Spinal cord (tissue), 10 donors: ENCODE data around the gene ARHGEF17. TPM values are rescaled to one million over a fixed set of nuclear protein-coding genes. Genes with fewer than 3 reads are reported as not detected.

ENCODE experiments used
- DNase-seq, 6 donors: peaks; one replicate each; pipeline versions ENCODE4 v3.0.0 to v3.0.0-alpha.2; 2013 to 2015; ENCODE audit warnings: low spot score in 6 of 6, low read depth in 4 of 6
- H3K27ac ChIP-seq: one replicate; pipeline ENCODE4 v1.5.1; 2013; ENCODE audit warnings: low read depth, low read length, control low read depth
- H3K27me3 ChIP-seq: one replicate; pipeline ENCODE4 v1.6.1; 2013; ENCODE audit warnings: low read length; ENCODE audit not compliant: control insufficient read depth, insufficient read depth
- H3K36me3 ChIP-seq: one replicate; pipeline ENCODE4 v1.6.1; 2013; ENCODE audit warnings: low read length; ENCODE audit not compliant: control insufficient read depth, insufficient read depth
- H3K4me1 ChIP-seq: one replicate; pipeline ENCODE4 v1.6.1; 2013; ENCODE audit warnings: low read length; ENCODE audit not compliant: control insufficient read depth, insufficient read depth
- H3K4me3 ChIP-seq: one replicate; pipeline ENCODE4 v1.5.1; 2013; ENCODE audit warnings: low read depth, low read length, control low read depth
- H3K9me3 ChIP-seq: one replicate; pipeline ENCODE4 v1.6.1; 2013; ENCODE audit warnings: low read length; ENCODE audit not compliant: control insufficient read depth, insufficient read depth
- WGBS: methylation state at CpG from one replicate; pipeline ENCODE4 v1.1.5; 2013; ENCODE audit warnings: missing lambda C conversion rate; ENCODE audit not compliant: insufficient coverage; 5-methylcytosine and 5-hydroxymethylcytosine counted together
- polyA plus RNA-seq, 2 donors: library from polyadenylated mRNA; unstranded; fragments of 120-200 nt; gene quantifications; one replicate each; pipeline ENCODE4 v1.2.1, GENCODE V29; 2013; ENCODE audit not compliant: insufficient read length in 2 of 2
- total RNA-seq, 2 donors: library from RNA; depleted of rRNA in 1 of 2; stranded (reverse); fragments of 120-200 nt in 1 of 2; fragments of >200 nt in 1 of 2; gene quantifications; one replicate each; pipeline versions ENCODE4 v1.2.3 to v1.2.4, GENCODE V29; 2013 to 2014
- donor health status: healthy.

ARHGEF17 gene
- total and polyA plus RNA-seq, 4 donors, result 37.3 to 105 (median 67.5) TPM

DNA sequence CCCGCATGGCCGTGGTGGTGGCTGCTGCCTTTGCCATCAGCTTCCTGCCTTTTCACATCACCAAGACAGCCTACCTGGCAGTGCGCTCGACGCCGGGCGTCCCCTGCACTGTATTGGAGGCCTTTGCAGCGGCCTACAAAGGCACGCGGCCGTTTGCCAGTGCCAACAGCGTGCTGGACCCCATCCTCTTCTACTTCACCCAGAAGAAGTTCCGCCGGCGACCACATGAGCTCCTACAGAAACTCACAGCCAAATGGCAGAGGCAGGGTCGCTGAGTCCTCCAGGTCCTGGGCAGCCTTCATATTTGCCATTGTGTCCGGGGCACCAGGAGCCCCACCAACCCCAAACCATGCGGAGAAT, 10.9 kb upstream of the ARHGEF17 start:
- Histone ChIP-seq H3K9me3 (no peaks in the 10 kb centered on the region), H3K27ac (no peak overlapping the region), H3K4me1 (peaks cover 16% of the 10 kb centered on the region), H3K36me3 (peaks cover 7% of the 10 kb centered on the region), H3K27me3 (no peaks in the 10 kb centered on the region), H3K4me3 (no peak overlapping the region)
- no peak for DNase-seq
- 93% methylated on average over 17 of the region's 18 CpGs for WGBS

DNA sequence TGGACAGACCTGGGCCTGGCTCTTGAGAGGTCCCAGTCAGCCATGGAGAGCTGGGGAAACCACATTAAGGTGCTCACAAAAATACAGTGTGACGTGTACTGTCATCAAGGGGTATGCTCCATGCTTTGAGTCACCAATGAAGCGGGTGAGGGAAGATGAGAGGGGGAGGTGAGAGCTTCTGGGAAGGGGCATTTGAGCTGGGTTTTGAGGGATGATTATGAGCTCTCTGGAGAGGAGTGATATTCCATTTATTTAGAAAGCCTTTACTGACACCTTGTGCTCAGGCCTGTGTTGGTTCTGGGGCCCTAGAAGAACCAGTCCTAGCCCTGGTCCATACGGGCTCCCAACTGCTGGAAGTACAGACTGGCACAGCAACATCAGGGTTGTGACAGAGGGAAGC, 10.4 kb upstream of the ARHGEF17 start:
- 96% methylated on average over 3 of the region's 3 CpGs for WGBS
- no peak overlapping the region for H3K27ac ChIP-seq
- DNase-seq, result no peak

DNA sequence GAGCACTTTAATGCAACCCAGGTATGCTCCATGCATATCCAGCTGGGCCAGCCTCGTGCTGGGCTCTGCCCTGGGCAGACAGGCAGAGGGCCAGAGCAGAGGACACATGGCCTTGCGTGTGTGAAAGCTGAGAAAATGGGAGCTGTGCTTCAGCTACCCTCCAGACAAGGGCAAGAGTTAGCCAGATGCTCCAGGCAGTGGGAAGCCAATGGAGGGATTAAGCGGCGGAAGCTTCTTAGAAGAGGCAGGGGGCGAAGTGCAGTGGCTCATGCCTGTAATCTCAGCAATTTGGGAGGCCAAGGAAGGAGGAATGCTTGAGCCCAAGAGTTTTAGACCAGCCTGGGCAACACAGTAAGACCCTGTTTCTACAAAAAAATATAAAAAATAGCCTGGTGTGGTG, 9.8 kb upstream of the ARHGEF17 start:
- DNase-seq, result no peak
- Histone ChIP-seq H3K36me3 (peaks cover 7% of the 10 kb centered on the region), H3K27ac (no peak overlapping the region), H3K4me3 (no peak overlapping the region), H3K9me3 (no peaks in the 10 kb centered on the region), H3K27me3 (no peaks in the 10 kb centered on the region), H3K4me1 (peaks cover 10% of the 10 kb centered on the region)
- 81% methylated on average over 5 of the region's 5 CpGs for WGBS

More for the DNA sequence above, 10.4 kb upstream of the ARHGEF17 start:
- no peaks in the 10 kb centered on the region for H3K9me3 ChIP-seq
- H3K27me3 ChIP-seq, result no peaks in the 10 kb centered on the region
- no peak overlapping the region for H3K4me3 ChIP-seq
- H3K4me1 ChIP-seq, result peaks cover 13% of the 10 kb centered on the region
- peaks cover 7% of the 10 kb centered on the region for H3K36me3 ChIP-seq

DNA sequence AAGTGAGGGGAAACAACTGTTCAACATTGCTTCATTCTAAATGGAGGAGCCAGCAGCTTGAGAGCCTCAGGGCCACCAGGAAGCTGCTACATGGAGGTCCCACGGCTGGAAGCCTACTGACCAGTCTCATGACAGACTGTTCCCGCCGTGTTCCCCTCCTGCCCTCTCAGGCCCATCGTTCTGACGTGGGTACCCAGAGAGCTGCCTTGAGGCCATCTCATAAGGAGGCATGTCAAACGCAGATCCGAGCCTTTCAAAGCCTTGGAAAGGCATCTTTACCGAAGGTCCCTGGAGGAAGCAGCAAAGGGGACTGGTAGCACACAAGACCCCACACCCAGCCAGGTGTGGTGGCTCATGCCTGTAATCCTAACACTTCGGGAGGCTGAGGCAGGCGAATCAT, 8.3 kb upstream of the ARHGEF17 start:
- no peak for DNase-seq
- Histone ChIP-seq H3K27me3 (no peaks in the 10 kb centered on the region), H3K27ac (no peak overlapping the region), H3K4me1 (peaks cover 8% of the 10 kb centered on the region), H3K36me3 (peaks cover 7% of the 10 kb centered on the region), H3K4me3 (no peak overlapping the region), H3K9me3 (no peaks in the 10 kb centered on the region)
- 91% methylated on average over 8 of the region's 10 CpGs for WGBS

DNA sequence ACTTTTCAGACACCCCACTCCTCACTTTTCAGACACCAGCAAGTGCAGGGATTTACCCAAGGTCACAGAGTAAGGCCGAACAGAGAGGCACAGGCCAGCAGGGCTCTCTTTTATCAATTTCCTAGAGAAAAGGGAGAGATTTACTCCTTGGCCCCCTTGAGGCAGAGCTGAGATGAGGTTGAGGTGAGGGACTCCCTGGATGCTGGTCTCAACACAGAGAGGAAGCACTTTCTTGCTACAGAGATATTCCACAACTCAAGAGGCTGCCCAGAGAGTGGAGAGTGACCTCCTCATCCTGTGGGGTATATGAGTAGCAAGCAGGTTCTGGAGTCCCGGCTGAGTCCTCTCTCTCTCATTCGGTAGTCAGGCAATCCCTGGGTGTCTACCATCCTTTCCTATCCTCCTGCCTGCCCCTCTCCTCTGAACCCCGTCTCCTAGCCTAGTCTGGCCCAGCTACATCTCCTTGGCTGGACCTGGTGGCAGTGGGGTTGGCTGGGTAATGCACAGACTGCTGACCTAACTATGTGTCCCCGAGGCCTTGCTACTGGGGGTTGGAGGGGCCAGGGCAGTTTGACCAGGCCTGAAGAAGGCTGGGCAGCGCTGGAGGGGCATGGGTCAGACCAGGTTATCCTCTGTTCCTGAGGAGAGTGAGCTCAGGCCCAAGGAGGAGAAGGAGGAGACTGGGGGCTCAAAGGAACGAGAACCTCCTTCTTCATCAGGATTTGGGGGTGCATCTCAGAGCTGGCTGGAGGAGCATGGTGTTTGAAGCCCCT, 1.8 kb upstream of the ARHGEF17 start:
- Histone ChIP-seq H3K36me3 (peaks cover 18% of the 10 kb centered on the region), H3K9me3 (no peaks in the 10 kb centered on the region), H3K4me1 (peaks cover 41% of the 10 kb centered on the region), H3K27ac (no peak overlapping the region), H3K4me3 (no peak overlapping the region), H3K27me3 (no peaks in the 10 kb centered on the region)
- 88% methylated on average over 5 of the region's 7 CpGs for WGBS
- no peak for DNase-seq

DNA sequence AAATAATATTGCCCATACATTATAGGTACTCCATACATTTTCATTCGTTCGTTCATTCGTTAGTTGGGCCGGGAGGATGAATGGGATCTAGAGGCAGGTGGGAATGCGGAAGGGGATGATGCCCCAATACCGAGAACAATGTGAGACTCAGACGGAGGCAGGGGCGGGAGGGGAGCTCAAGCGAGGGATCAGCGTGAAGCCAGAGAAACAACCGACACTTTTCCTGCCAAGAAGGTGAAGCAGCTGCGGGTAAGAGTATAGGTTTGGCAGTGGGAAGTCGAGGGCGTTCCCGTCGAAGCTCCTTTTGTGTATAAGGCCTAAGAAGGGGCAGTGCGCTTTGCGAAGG, 1.1 kb upstream of the ARHGEF17 start:
- no peaks in the 10 kb centered on the region for H3K27me3 ChIP-seq
- peaks cover 47% of the 10 kb centered on the region for H3K4me1 ChIP-seq
- no peaks in the 10 kb centered on the region for H3K9me3 ChIP-seq
- peaks cover 22% of the 10 kb centered on the region for H3K36me3 ChIP-seq
- H3K4me3 ChIP-seq, result peak overlapping the region; percentile 73
- no peak for DNase-seq
- peak overlapping the region; percentile 86 for H3K27ac ChIP-seq
- 5% methylated on average over 15 of the region's 18 CpGs for WGBS

DNA sequence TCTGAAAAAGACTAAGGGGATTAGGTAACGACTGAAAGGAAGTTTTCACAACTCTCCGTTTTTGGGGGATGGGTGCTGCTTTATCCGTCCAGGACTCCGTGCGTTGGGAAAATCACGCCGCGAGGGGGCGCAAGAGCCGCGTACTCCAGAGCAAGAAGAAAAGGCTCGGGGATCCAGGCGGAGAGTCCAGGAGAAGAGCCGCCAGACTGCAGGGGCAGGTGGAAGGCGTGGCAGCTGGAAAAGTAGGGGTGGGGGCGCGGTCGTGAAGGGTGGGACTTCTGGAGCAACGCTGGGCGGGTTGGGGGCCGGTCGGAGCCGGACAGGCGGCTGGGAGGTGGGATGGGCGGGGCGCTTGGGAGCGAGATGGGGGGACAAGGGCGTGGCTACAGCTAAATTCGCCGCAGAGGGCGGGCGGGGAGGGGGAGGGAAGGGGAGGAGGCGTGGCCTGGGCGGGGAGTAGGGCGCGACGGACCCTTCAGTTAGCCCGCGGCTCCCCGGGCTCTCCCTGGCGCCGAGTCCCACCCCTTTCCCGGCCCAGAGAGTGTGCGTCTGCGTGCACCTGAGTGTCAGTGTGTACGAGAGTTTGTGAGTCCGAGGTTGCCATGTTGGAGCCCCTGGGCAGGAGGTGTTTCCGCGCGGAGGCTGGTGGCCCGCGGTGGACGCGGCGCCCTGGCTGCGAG, 613 bp upstream of the ARHGEF17 start:
- 0% methylated on average over 56 of the region's 56 CpGs for WGBS
- Histone ChIP-seq H3K9me3 (no peaks in the 10 kb centered on the region), H3K27ac (peak overlapping the region; percentile 96), H3K27me3 (no peaks in the 10 kb centered on the region), H3K36me3 (peaks cover 22% of the 10 kb centered on the region), H3K4me1 (peaks cover 52% of the 10 kb centered on the region), H3K4me3 (peak overlapping the region; percentile 73)
- peak; percentile 88 to 98 (median 92) for DNase-seq

DNA sequence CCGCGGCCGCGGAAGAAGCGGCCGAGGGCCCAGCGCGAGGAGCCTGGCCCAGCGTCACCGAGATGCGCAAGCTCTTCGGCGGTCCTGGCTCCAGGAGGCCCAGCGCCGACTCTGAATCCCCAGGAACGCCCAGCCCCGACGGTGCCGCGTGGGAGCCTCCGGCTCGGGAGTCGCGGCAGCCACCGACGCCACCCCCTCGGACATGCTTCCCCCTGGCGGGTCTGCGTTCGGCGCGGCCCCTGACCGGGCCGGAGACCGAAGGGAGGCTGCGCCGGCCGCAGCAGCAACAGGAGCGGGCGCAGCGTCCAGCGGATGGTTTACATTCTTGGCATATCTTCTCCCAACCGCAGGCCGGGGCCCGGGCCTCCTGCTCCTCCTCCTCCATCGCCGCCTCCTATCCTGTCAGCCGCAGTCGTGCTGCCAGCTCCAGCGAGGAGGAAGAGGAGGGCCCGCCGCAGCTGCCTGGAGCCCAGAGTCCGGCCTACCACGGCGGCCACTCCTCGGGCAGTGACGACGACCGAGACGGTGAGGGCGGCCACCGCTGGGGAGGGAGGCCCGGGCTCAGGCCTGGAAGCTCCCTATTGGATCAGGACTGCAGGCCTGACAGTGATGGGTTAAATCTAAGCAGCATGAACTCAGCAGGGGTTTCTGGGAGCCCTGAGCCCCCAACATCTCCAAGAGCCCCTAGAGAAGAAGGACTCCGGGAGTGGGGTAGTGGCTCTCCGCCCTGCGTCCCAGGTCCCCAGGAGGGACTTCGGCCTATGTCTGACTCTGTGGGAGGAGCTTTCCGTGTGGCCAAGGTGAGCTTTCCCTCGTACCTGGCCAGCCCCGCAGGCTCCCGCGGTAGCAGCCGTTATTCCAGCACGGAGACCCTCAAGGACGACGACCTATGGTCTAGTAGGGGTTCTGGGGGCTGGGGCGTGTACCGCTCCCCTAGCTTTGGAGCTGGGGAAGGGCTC, 1.2 kb downstream of the ARHGEF17 start:
- DNase-seq, result peak in 2 of 6 donors; percentile 41 to 79
- Histone ChIP-seq H3K36me3 (peaks cover 24% of the 10 kb centered on the region), H3K27ac (peak overlapping the region; percentile 89), H3K9me3 (no peaks in the 10 kb centered on the region), H3K4me1 (peaks cover 70% of the 10 kb centered on the region), H3K27me3 (no peaks in the 10 kb centered on the region), H3K4me3 (peak overlapping the region; percentile 51)
- WGBS, result 6% methylated on average over 78 of the region's 78 CpGs

DNA sequence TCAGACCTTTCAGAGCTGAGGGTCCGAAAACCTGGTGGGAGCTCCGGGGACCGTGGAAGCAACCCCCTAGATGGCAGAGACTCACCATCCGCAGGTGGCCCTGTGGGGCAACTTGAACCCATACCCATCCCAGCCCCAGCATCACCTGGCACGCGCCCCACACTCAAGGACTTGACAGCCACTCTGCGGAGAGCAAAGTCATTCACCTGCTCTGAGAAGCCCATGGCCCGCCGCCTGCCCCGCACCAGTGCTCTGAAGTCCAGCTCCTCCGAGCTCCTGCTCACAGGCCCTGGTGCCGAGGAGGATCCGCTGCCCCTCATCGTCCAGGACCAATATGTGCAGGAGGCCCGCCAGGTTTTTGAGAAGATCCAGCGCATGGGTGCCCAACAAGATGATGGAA, 2.0 kb downstream of the ARHGEF17 start:
- 88% methylated on average over 16 of the region's 16 CpGs for WGBS
- Histone ChIP-seq H3K9me3 (no peaks in the 10 kb centered on the region), H3K36me3 (peaks cover 28% of the 10 kb centered on the region), H3K27me3 (no peaks in the 10 kb centered on the region), H3K4me1 (peaks cover 78% of the 10 kb centered on the region), H3K4me3 (peak overlapping the region; percentile 51), H3K27ac (peak overlapping the region; percentile 89)
- DNase-seq, result no peak
